22Rv1 (cell line): ENCODE data around the gene HPSE2.

ENCODE experiments used
- ZFX ChIP-seq: fragments of 450-650 bp; IDR thresholded peaks from 2 replicates; pipeline ENCODE4 v1.6.1; 2017; ENCODE audit warnings: antibody characterized with exemption, borderline replicate concordance
- TF ChIP-seq, protein P1 (sequence below): fragments of 450-650 bp; IDR thresholded peaks from 2 replicates; pipeline ENCODE4 v1.5.1; 2017; ENCODE audit warnings: mild to moderate bottlenecking

DNA sequence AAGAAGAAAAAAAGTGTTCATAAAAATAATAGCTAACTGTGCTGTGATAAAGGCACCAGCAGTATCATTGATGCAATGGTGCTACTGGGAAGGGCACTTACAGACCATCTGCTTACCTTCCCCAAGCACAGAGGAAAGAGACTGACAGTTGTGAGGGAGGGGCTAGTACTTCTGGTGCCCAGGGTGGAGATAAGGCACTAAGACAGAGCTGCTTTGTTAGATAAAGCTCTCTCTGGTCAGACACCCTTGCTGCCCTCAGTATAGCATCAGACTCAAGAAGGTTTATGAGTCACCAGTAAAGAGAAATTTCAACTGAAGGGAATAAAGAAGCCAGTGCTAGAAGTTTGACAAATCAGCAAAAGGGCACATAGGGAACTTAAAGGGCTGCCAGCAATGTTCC lies 325.6 kb downstream of the HPSE2 start:
- TF ChIP-seq, protein P1, sequence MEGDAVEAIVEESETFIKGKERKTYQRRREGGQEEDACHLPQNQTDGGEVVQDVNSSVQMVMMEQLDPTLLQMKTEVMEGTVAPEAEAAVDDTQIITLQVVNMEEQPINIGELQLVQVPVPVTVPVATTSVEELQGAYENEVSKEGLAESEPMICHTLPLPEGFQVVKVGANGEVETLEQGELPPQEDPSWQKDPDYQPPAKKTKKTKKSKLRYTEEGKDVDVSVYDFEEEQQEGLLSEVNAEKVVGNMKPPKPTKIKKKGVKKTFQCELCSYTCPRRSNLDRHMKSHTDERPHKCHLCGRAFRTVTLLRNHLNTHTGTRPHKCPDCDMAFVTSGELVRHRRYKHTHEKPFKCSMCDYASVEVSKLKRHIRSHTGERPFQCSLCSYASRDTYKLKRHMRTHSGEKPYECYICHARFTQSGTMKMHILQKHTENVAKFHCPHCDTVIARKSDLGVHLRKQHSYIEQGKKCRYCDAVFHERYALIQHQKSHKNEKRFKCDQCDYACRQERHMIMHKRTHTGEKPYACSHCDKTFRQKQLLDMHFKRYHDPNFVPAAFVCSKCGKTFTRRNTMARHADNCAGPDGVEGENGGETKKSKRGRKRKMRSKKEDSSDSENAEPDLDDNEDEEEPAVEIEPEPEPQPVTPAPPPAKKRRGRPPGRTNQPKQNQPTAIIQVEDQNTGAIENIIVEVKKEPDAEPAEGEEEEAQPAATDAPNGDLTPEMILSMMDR: no peak
- no peak for TF ChIP-seq ZFX
